H1 (cell line): Measurements from ENCODE around the gene PLCB4. TPM values are rescaled to one million over a fixed set of nuclear protein-coding genes. Genes with fewer than 3 reads are reported as not detected.

ENCODE experiments used
- CTCF ChIA-PET: fragments of 300-600 bp; sonication (Branson Sonifier 250); formaldehyde crosslinking; loops from one replicate; lab custom pipeline; 2021; ENCODE audit not compliant: partially characterized antibody; lab: Charles Lee
- POLR2A ChIA-PET: fragments of 300-600 bp; sonication (Branson Sonifier 250); formaldehyde crosslinking; loops from one replicate; lab custom pipeline; 2021; ENCODE audit warnings: inconsistent platforms; ENCODE audit not compliant: partially characterized antibody; lab: Charles Lee
- DNase-seq, 2 experiments: peaks; one replicate each; pipeline versions ENCODE4 v3.0.0 to v3.0.0-alpha.2; 2010 to 2022; ENCODE audit warnings: low spot score in 2 of 2, low read depth in 1 of 2, mixed read lengths in 1 of 2
- FAIRE-seq: peaks from 2 replicates; lab custom pipeline; 2011; peaks lifted over from hg19 to GRCh38; lab: Jason Lieb, UNC
- H2AFZ ChIP-seq: 2 replicates; pipeline ENCODE4 v1.8.1; 2012; ENCODE audit warnings: low read length, inconsistent platforms
- H2AK5ac ChIP-seq: 2 replicates; pipeline ENCODE4 v1.6.1; 2013; ENCODE audit warnings: low read depth, low read length
- H2BK120ac ChIP-seq: replicated peaks from 2 replicates; pipeline ENCODE3; 2013; ENCODE audit warnings: low read depth, low read length, inconsistent platforms
- H2BK12ac ChIP-seq: 2 replicates; pipeline ENCODE4 v1.6.1; 2013; ENCODE audit warnings: low read depth, low read length
- H2BK15ac ChIP-seq: 2 replicates; pipeline ENCODE4 v1.6.1; 2013; ENCODE audit warnings: low read length
- H2BK20ac ChIP-seq: 2 replicates; pipeline ENCODE4 v1.6.1; 2013; ENCODE audit warnings: low read length
- H2BK5ac ChIP-seq: 2 replicates; pipeline ENCODE4 v1.6.1; 2013; ENCODE audit warnings: low read depth, low read length
- H3K14ac ChIP-seq: 2 replicates; pipeline ENCODE4 v1.6.1; 2013; ENCODE audit warnings: inconsistent platforms; ENCODE audit not compliant: insufficient read length
- H3K18ac ChIP-seq: 2 replicates; pipeline ENCODE4 v1.6.1; 2013; ENCODE audit warnings: low read length; ENCODE audit errors: extremely low read depth
- H3K23ac ChIP-seq: 2 replicates; pipeline ENCODE4 v1.6.1; 2013; ENCODE audit warnings: inconsistent platforms; ENCODE audit not compliant: insufficient read length
- H3K23me2 ChIP-seq: 2 replicates; pipeline ENCODE4 v1.6.1; 2013; ENCODE audit warnings: low read depth, low read length
- H3K27ac ChIP-seq: 2 replicates; pipeline ENCODE4 v1.6.1; 2011; ENCODE audit warnings: low read depth, low read length, inconsistent platforms
- H3K27me3 ChIP-seq, 4 experiments: replicated peaks in 1 of 4; 1 replicate in 1 of 4; 2 replicates in 3 of 4; pipeline versions ENCODE4 v1.6.1 to v1.8.1; 2011 to 2013; ENCODE audit warnings: low read length in 3 of 4, mild to moderate bottlenecking in 3 of 4, inconsistent platforms in 2 of 4, mixed read lengths in 2 of 4, moderate library complexity in 1 of 4; ENCODE audit not compliant: control insufficient read depth in 3 of 4, insufficient read depth in 3 of 4; ENCODE audit errors: extremely low read depth in 1 of 4
- H3K36me3 ChIP-seq, 4 experiments: 2 replicates each; pipeline versions ENCODE4 v1.6.1 to v1.8.1; 2011 to 2013; ENCODE audit warnings: mild to moderate bottlenecking in 4 of 4, low read length in 3 of 4, moderate library complexity in 2 of 4, control low read depth in 1 of 4, inconsistent platforms in 1 of 4; ENCODE audit not compliant: insufficient read depth in 4 of 4, control insufficient read depth in 2 of 4
- H3K4ac ChIP-seq: replicated peaks from 2 replicates; pipeline ENCODE3; 2013; ENCODE audit warnings: low read length, low read depth, mixed read lengths, inconsistent platforms; ENCODE audit not compliant: insufficient read length
- H3K4me1 ChIP-seq, 4 experiments: replicated peaks in 1 of 4; 1 replicate in 1 of 4; 2 replicates in 3 of 4; pipeline versions ENCODE4 v1.6.1 to v1.8.1; 2011 to 2013; ENCODE audit warnings: low read length in 3 of 4, inconsistent platforms in 2 of 4, mixed read lengths in 1 of 4; ENCODE audit not compliant: insufficient read depth in 4 of 4, control insufficient read depth in 3 of 4
- H3K4me2 ChIP-seq, 2 experiments: 2 replicates each; pipeline versions ENCODE4 v1.6.1 to v1.8.1; 2011 to 2013; ENCODE audit warnings: low read depth in 2 of 2, low read length in 2 of 2, control low read depth in 1 of 2, inconsistent platforms in 1 of 2, mild to moderate bottlenecking in 1 of 2; ENCODE audit not compliant: insufficient read depth in 1 of 2
- H3K4me3 ChIP-seq, 4 experiments: fragments of 200-600, 300-600 bp in 1 of 4; sonication (generic), shearing (Covaris generic), sonication (Bioruptor Twin) in 1 of 4; 2 replicates each; pipeline versions ENCODE4 v1.5.1 to v1.8.1; 2011 to 2016; ENCODE audit warnings: low read length in 4 of 4, low read depth in 3 of 4, control low read depth in 2 of 4, inconsistent platforms in 2 of 4, mild to moderate bottlenecking in 2 of 4, mixed read lengths in 1 of 4, moderate library complexity in 1 of 4; ENCODE audit not compliant: insufficient read depth in 2 of 4; ENCODE audit errors: extremely low read depth in 1 of 4
- H3K56ac ChIP-seq: replicated peaks from 2 replicates; pipeline ENCODE3; 2013; ENCODE audit warnings: low read depth, mild to moderate bottlenecking, mixed read lengths, low read length, inconsistent platforms; ENCODE audit not compliant: insufficient read length
- H3K79me1 ChIP-seq: 2 replicates; pipeline ENCODE4 v1.6.1; 2013; ENCODE audit warnings: low read depth, low read length, control low read depth
- H3K79me2 ChIP-seq, 2 experiments: 2 replicates each; pipeline versions ENCODE4 v1.6.1 to v1.8.1; 2012 to 2013; ENCODE audit warnings: low read length in 2 of 2, mild to moderate bottlenecking in 2 of 2, inconsistent platforms in 1 of 2; ENCODE audit not compliant: insufficient read depth in 2 of 2, control insufficient read depth in 1 of 2
- H3K9ac ChIP-seq, 4 experiments: replicated peaks in 1 of 4; 1 replicate in 1 of 4; 2 replicates in 3 of 4; pipeline versions ENCODE4 v1.6.1 to v1.8.1; 2011 to 2013; ENCODE audit warnings: low read depth in 3 of 4, low read length in 3 of 4, control low read depth in 2 of 4, mild to moderate bottlenecking in 2 of 4, moderate library complexity in 2 of 4, inconsistent platforms in 1 of 4; ENCODE audit errors: extremely low read depth in 1 of 4
- H3K9me3 ChIP-seq, 2 experiments: 2 replicates each; pipeline versions ENCODE4 v1.6.1 to v1.8.1; 2012 to 2013; ENCODE audit warnings: mild to moderate bottlenecking in 2 of 2, moderate library complexity in 2 of 2, control low read depth in 1 of 2, inconsistent platforms in 1 of 2, low read depth in 1 of 2, low read length in 1 of 2, mixed read lengths in 1 of 2; ENCODE audit not compliant: insufficient read depth in 2 of 2
- H4K20me1 ChIP-seq, 2 experiments: replicated peaks in 1 of 2; 2 replicates each; pipeline versions ENCODE3 to v1.8.1; 2011 to 2013; ENCODE audit warnings: inconsistent platforms in 2 of 2, low read length in 2 of 2, mild to moderate bottlenecking in 1 of 2; ENCODE audit not compliant: insufficient read depth in 2 of 2, control insufficient read depth in 1 of 2
- H4K5ac ChIP-seq: 2 replicates; pipeline ENCODE4 v1.6.1; 2013; ENCODE audit warnings: low read length, low read depth, mixed read lengths, inconsistent platforms; ENCODE audit not compliant: insufficient read length
- H4K8ac ChIP-seq: 2 replicates; pipeline ENCODE4 v1.8.0; 2013; ENCODE audit warnings: mild to moderate bottlenecking, moderate library complexity, low read length, inconsistent platforms; ENCODE audit not compliant: insufficient read depth; ENCODE audit errors: extremely low read depth
- H4K91ac ChIP-seq: replicated peaks from 2 replicates; pipeline ENCODE3; 2013; ENCODE audit warnings: low read length, mixed read lengths, inconsistent platforms; ENCODE audit not compliant: insufficient read length
- ATF3 ChIP-seq: IDR thresholded peaks from 2 replicates; pipeline ENCODE4 v1.6.1; 2011; ENCODE audit warnings: low read depth, mild to moderate bottlenecking, low read length; ENCODE audit not compliant: insufficient read depth
- CBX5 ChIP-seq: fragments of 300-800, 300-1000 bp; sonication (generic); IDR thresholded peaks from 2 replicates; pipeline ENCODE4 v1.7.1; 2016; ENCODE audit warnings: antibody characterized with exemption, low read length, low read depth
- CTBP2 ChIP-seq: IDR thresholded peaks from 2 replicates; pipeline ENCODE4 v1.7.0; 2011; ENCODE audit warnings: borderline replicate concordance, mild to moderate bottlenecking, moderate library complexity, mixed read lengths, low read length; ENCODE audit not compliant: insufficient read depth, insufficient read length
- EZH2 ChIP-seq: fragments of 200-600 bp; sonication (generic); IDR thresholded peaks from 2 replicates; pipeline ENCODE4 v1.7.1; 2012; ENCODE audit warnings: low read depth, mild to moderate bottlenecking, moderate library complexity, low read length, inconsistent platforms; ENCODE audit not compliant: severe bottlenecking
- KDM5A ChIP-seq: fragments of 200-600 bp; IDR thresholded peaks from 2 replicates; pipeline ENCODE4 v1.7.1; 2012; ENCODE audit warnings: mild to moderate bottlenecking, low read length, inconsistent platforms, mixed read lengths
- MAFK ChIP-seq: IDR thresholded peaks from 2 replicates; pipeline ENCODE4 v1.6.1; 2012; ENCODE audit warnings: low read depth, mild to moderate bottlenecking, improper control_type of control experiment, low read length
- PHF8 ChIP-seq: fragments of 200-600 bp; sonication (generic); conservative IDR thresholded peaks from 2 replicates; pipeline ENCODE4 v1.7.1; 2012; ENCODE audit warnings: low read depth, mild to moderate bottlenecking, inconsistent platforms, low read length, moderate library complexity
- SAP30 ChIP-seq: fragments of 300-600 bp; sonication (generic); IDR thresholded peaks from 2 replicates; pipeline ENCODE4 v1.7.1; 2012; ENCODE audit warnings: low read length, moderate library complexity, mild to moderate bottlenecking, inconsistent platforms; ENCODE audit not compliant: insufficient read depth, insufficient replicate concordance
- SP4 ChIP-seq: IDR thresholded peaks from 2 replicates; pipeline ENCODE4 v1.6.1; 2012; ENCODE audit warnings: low read length, inconsistent platforms
- TAF1 ChIP-seq: IDR thresholded peaks from 2 replicates; pipeline ENCODE4 v1.6.1; 2011; ENCODE audit warnings: mild to moderate bottlenecking, low read depth, low read length
- TAF7 ChIP-seq: optimal IDR thresholded peaks from 2 replicates; pipeline ENCODE3; 2011; ENCODE audit warnings: low read depth, mild to moderate bottlenecking, inconsistent platforms, low read length, moderate library complexity, borderline replicate concordance
- WGBS, 2 experiments: shearing (Covaris generic) in 1 of 2; methylation state at CpG; one replicate each; pipeline versions ENCODE4 v1.1.6 to v1.1.7; 2013 to 2015; ENCODE audit warnings: low lambda C conversion rate in 2 of 2, mixed read lengths in 2 of 2, inconsistent platforms in 1 of 2, low coverage in 1 of 2, missing lambda C conversion rate in 1 of 2; ENCODE audit not compliant: insufficient replicate concordance in 2 of 2, insufficient coverage in 1 of 2, insufficient read length in 1 of 2; ENCODE audit errors: extremely low coverage in 1 of 2, missing lambda C conversion rate in 1 of 2; 5-methylcytosine and 5-hydroxymethylcytosine counted together
- polyA plus RNA-seq, 7 experiments: library from polyadenylated mRNA; depleted of rRNA in 3 of 7; stranded (reverse) in 5 of 7; unstranded in 2 of 7; fragments of >200 nt in 5 of 7; fragments of 200-250 nt in 2 of 7; gene quantifications; 1 replicate in 5 of 7; 2 replicates in 1 of 7; 4 replicates in 1 of 7; pipeline versions ENCODE4 v1.2.1 to v1.2.3, GENCODE V29; 2011 to 2013; ENCODE audit warnings: missing spikeins in 2 of 7, mixed read lengths in 2 of 7
- total RNA-seq: library from RNA; stranded (reverse); fragmentation: NEBNext Ultra II Directional; extraction: Animal tissue kit (Norgen Biotek cat#: 25700); gene quantifications from 2 replicates; pipeline ENCODE4 v1.2.1, GENCODE V29; 2021

The PLCB4 gene
- total and polyA plus RNA-seq, 2 of the 8 experiments (the other 6 are each of a cell fraction or from before 2014, with no cell fraction given), result 3.2 to 14.1 TPM

GRCh38 chr20:9286501-9287461 lies 217.9 kb downstream of the PLCB4 start:
- H3K23ac ChIP-seq, result no peak overlapping the region
- H2BK20ac ChIP-seq, result no peak overlapping the region
- no peak overlapping the region for H2BK12ac ChIP-seq
- no peak overlapping the region for H3K27ac ChIP-seq
- H4K8ac ChIP-seq, result no peak overlapping the region
- no peak overlapping the region for H3K56ac ChIP-seq
- no peak overlapping the region for H3K4me2 ChIP-seq
- H3K23me2 ChIP-seq, result no peaks in the 10 kb centered on the region
- H2BK15ac ChIP-seq, result no peak overlapping the region
- no peak overlapping the region for H3K4me3 ChIP-seq
- H3K9ac ChIP-seq, result no peak overlapping the region
- no peak overlapping the region for H2AFZ ChIP-seq
- H3K14ac ChIP-seq, result no peak overlapping the region
- H4K91ac ChIP-seq, result no peak overlapping the region
- H3K79me2 ChIP-seq, result no peaks in the 10 kb centered on the region
- H3K79me1 ChIP-seq, result no peaks in the 10 kb centered on the region
- no peaks in the 10 kb centered on the region for H3K27me3 ChIP-seq
- POLR2A ChIA-PET, result no interaction called here
- no peaks in the 10 kb centered on the region for H3K4me1 ChIP-seq
- H2AK5ac ChIP-seq, result no peak overlapping the region
- H4K5ac ChIP-seq, result no peak overlapping the region
- no peak for FAIRE-seq
- 89% methylated on average over 3 of the region's 3 CpGs; no CpG with 5 or more reads in 1 of the 2 experiments for WGBS, 2 experiments
- H2BK120ac ChIP-seq, result no peak overlapping the region
- no peak overlapping the region for H3K18ac ChIP-seq
- H3K4ac ChIP-seq, result no peak overlapping the region
- CTCF ChIA-PET, result interaction anchor here (0.7 kb wide), 1 partner anchor 121 kb away, joined by 3 read pairs; no protein-coding TSS in a partner anchor
- H4K20me1 ChIP-seq, result no peaks in the 10 kb centered on the region
- H3K9me3 ChIP-seq, result no peaks in the 10 kb centered on the region
- no peak overlapping the region for H2BK5ac ChIP-seq
- no peaks in the 10 kb centered on the region for H3K36me3 ChIP-seq
- no peak for DNase-seq
- TF ChIP-seq ATF3 (no peak), MAFK (no peak), TAF7 (no peak), KDM5A (no peak), PHF8 (no peak), SP4 (no peak), SAP30 (no peak), CBX5 (no peak), EZH2 (no peak), TAF1 (no peak), CTBP2 (no peak)
